SU-DHL-6 (cell line): Measurements from ENCODE around the gene NRGN.

ENCODE experiments used
- CTCF ChIP-seq: fragments of 200-600 bp; sonication (generic); IDR thresholded peaks from one replicate; pipeline ENCODE4 v1.5.1; 2017; ENCODE audit warnings: antibody characterized with exemption, mild to moderate bottlenecking, low read length, moderate library complexity; ENCODE audit not compliant: insufficient read depth, poor library complexity, severe bottlenecking
- EZH2phosphoT487 ChIP-seq: fragments of 200-600 bp; sonication (generic), shearing (Covaris generic); conservative IDR thresholded peaks from 2 replicates; pipeline ENCODE4 v1.6.1; 2018; ENCODE audit warnings: mild to moderate bottlenecking, antibody characterized with exemption, low read length, moderate library complexity, mixed read lengths

GRCh38 chr11:124793466-124794278 lies 53.9 kb downstream of the NRGN start:
- peak; percentile 74 for TF ChIP-seq CTCF
- TF ChIP-seq EZH2phosphoT487, result no peak
